ENCODE data around the gene CKS2.
"Not testable (repeated sequence)": the region's sequence is repeated elsewhere in the genome, so short reads cannot be mapped to it uniquely, and the experiment has no call there.

CKS2 gene

GRCh38 chr9:89310475-89311345 lies at the start of gene CKS2:
CKS2 (plus strand) TSS chr9:89311195; CDS start chr9:89311293, 98 bp downstream.
- peak; percentile 100 for DNase-seq (ENCODE audit: low spot score)

DNA sequence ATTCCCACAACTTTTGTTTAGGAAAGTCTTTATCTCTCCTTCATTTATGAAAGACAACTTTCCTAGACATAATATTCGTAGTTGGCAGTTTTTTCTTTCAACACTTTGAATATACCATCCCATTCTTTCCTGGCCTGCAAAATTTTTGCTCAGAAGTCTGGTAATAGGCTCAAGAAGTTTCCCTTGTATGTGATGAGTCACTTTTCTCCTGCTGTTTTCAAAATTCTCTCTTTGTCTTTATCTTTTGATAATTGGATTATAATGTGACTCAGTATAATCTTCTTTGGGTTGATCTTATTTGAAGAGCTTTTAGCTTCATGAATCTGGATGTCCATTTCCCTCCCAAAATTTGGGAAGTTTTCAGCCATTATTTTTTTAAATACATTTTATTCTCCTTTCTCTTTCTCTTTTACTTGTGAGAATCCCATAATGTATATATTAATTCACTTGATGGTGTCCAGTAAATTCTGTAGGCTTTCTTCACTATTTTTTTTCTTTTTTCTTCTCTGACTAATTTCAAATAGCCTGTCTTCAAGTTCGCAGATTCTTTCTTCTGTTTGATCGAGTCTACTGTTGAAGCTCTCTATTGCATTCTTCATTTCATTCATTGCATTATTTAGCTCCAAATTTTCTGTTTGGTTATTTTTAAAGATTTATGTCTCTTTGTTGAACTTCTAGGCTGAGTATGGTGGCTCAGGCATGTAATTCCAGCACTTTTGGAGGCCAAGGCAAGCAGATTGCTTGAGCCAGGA lies 37.3 kb upstream of the CKS2 start:
- DNase-seq (ENCODE audit: low spot score): no peak

- DNase-seq (ENCODE audit: low spot score): no peak
These were observed 36.2 kb upstream of the CKS2 start for GRCh38 chr9:89274838-89275237.

- not testable (repeated sequence) for DNase-seq (ENCODE audit: low spot score)
These were observed 35.0 kb upstream of the CKS2 start for GRCh38 chr9:89276040-89276439.

DNA sequence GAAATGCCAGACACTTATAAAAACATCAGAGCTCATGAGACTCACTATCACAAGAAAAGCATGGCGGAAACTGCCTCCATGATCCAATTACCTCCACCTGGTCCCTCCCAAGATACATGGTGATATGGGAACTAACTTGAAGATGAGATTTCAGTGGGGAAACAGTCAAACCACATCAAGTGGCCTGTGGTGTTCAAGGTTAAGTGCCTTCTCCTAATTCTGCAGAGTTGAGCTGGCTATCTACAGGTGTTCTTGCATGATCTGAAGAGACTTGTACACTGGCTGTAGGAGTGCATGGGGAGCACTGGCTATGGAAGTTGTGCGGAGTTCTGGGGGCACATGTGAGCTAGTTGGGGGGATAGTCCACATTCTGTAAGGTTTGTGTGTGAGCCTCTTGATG lies 34.0 kb upstream of the CKS2 start:
- no peak for DNase-seq (ENCODE audit: low spot score)

DNA sequence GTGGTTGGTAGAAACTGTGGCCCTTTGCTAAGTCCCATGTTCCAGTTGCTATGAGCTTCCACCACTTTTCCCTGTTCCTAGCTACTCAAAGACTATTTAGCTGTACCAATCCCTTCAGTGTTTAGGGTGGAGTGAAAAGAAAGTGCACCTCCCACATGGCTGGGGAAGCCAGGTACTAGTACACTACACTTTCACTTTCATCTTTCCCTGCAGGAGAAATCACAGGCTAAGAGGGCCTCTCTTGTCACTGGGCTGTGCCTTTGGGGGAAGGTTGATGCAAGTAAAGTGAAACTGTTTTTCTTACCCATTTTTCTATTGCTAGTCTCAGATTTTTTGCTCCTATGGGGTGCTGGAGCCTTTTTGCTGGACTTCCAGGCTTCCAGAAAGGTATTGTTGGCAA lies 33.5 kb upstream of the CKS2 start:
- DNase-seq (ENCODE audit: low spot score): no peak

GRCh38 chr9:89278551-89278950 lies 32.4 kb upstream of the CKS2 start:
- DNase-seq (ENCODE audit: low spot score): no peak

DNA sequence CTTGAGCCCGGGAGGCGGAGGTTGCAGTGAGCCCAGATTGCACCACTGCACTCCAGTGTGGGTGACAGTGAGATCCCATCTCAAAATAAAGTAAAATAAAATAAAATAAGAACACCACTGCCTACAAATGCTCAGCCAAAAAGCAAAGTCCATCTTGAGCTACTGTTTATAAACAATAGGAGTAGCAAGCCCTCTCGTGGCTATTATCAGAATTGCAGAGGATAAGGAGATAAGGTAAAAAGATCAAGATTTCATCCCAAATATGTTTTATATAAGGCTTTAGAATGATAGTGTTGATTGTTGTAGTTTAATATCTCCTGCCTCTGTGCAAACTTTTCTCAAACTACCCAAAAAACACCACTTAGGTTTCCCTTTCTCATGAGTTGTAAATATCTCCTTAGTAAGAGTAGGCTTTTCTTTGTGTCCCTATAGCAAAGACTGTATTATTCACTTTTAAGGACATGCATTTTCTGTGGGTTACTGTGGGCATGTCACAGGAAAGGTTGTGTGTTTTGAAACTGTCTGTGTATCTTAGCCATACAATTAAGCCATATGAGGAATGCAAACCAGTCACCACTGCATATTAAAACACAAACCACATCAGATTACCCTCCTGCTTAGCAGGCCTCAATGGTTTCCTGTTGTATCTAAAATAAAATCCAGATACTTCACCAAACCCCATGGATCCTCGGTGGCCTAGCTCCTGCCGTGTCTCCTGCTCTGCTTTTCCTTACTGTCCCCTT lies 31.8 kb upstream of the CKS2 start:
- DNase-seq (ENCODE audit: low spot score): no peak

DNA sequence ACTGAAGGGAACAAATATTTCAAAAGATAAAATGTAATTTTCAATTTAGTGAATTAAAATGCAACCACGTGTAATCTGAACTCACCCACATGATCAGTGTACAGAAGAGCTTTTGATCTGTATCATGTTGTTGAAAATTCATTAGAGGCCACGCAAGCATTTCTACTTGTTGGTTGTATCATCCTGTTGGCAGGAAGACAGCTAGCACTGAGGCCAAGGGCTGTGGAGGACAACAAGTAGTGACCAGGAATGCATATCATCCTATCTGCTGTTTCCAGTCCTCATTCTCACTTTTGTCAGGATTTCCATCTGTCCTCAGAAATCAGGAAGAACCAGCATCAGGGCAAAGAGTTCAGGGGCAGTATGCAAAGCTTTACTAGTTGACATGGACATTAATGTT lies 29.9 kb upstream of the CKS2 start:
- no peak for DNase-seq (ENCODE audit: low spot score)

- peak; percentile 71 for DNase-seq (ENCODE audit: low spot score)
These were observed 28.6 kb upstream of the CKS2 start for GRCh38 chr9:89282248-89282968.

- no peak for DNase-seq (ENCODE audit: low spot score)
These were observed 26.9 kb upstream of the CKS2 start for GRCh38 chr9:89284076-89284475.

DNA sequence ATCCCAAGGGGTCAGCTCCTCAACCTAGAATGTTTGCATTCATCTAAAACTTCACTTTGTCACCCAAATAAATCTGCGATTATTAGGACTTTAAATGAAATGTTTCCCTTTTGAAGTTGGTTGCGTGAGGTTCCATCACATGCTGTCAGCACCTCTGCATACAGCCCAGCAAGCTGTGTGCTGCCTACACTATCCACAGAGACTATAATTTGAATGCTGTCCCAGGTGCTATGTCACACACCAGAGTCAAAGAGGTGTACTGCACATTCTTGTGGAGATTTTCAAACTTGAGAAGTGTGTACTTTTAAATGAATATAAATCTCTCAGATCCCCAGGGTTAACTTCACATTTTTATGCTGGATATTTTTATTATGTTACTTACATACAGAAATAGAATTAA lies 19.3 kb upstream of the CKS2 start:
- DNase-seq (ENCODE audit: low spot score): no peak

GRCh38 chr9:89293014-89293413 lies 18.0 kb upstream of the CKS2 start:
- no peak for DNase-seq (ENCODE audit: low spot score)

GRCh38 chr9:89295400-89295799 lies 15.6 kb upstream of the CKS2 start:
- DNase-seq (ENCODE audit: low spot score): no peak

DNA sequence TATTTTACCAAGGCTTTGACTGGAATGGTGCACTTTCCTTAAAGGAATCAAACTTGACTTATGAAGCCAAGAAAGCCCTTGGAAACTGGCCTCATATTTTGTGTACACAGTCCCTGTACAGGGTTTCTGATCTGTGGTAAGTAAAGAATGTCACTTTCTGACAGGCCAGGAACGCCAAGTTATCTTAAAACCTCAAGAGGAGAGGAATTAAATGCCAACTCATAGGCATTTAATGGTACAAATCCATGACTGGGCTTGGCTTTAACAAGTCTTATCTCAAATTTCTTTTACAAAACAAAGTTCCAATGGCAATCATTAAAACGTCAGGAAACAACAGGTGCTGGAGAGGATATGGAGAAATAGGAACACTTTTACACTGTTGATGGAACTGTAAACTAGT lies 9.0 kb upstream of the CKS2 start:
- not testable (repeated sequence) for DNase-seq (ENCODE audit: low spot score)

- no peak for DNase-seq (ENCODE audit: low spot score)
These were observed 6.8 kb upstream of the CKS2 start for GRCh38 chr9:89304020-89304833.

- DNase-seq (ENCODE audit: low spot score): no peak
These were observed 6.2 kb upstream of the CKS2 start for GRCh38 chr9:89304834-89305188.

DNA sequence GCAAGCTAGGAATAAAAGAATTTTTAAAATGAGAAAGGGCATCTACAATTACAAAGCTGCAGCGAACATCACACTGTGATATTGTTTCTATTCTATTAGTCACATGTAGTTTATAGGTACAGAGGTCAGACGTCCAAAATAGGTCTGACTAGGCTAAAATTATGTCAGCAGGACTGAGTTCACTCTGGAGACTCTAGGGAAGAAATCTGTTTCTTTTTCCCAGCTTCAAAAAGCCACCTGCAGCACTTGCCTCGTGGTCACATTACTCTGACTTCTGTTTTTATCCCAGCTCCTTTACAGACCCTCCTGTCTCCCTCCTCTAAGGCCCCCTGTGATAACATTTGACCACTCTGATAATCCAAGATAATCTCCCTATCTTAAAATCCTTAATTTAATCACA lies 5.1 kb upstream of the CKS2 start:
- no peak for DNase-seq (ENCODE audit: low spot score)

GRCh38 chr9:89309166-89309565 lies 1.8 kb upstream of the CKS2 start:
- no peak for DNase-seq (ENCODE audit: low spot score)

DNA sequence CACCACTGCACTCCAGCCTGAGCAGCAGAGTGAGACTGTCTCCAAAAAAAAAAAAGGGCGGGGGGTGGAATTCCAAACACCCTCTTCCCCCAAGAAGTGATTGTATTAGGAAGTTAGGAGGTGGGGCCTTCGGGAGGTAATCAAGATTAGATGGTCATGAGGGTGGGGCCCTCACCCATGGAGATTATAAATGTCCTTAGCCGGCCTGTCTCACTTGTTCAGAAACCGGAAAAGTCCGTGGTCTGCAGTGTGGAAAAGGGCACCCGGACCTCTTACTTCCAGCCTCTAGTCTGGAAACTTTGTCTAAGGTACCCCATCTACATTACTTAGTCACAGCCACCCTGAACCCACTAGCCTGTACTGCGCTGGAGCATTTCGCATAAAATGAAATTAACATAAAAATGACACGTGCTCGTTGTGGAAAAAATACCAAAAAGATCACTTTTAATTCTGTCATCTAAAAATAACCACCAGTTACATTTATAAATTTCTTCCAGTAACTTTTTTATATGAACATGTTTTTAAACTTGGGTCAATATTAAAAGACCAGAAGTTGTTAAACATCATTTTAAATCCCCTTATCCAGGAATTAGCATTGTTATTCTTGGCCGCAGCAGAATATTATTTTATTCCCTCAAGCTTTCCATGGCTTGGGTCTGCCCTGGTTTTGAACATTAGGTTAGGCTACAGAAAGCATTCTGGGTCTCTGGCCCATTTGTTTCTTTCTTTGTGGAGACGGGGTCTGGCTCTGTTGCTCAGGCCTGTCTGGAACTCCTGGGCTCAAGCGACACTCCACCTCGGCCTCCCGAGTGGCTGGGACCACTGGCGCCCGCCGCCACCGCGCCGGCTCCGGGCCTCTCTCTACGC lies 1.2 kb upstream of the CKS2 start:
- DNase-seq (ENCODE audit: low spot score): no peak

Data from left forelimb (tissue), 1 donor.